Measurements from ENCODE around the gene TIGD3. TPM values are rescaled to one million over a fixed set of nuclear protein-coding genes. Genes with fewer than 3 reads are reported as not detected.

The TIGD3 gene
- total and polyA plus RNA-seq, 2 donors (not counting 3 experiments of a cell fraction or from before 2014, with no cell fraction given): 0.18 to 0.27 TPM

DNA sequence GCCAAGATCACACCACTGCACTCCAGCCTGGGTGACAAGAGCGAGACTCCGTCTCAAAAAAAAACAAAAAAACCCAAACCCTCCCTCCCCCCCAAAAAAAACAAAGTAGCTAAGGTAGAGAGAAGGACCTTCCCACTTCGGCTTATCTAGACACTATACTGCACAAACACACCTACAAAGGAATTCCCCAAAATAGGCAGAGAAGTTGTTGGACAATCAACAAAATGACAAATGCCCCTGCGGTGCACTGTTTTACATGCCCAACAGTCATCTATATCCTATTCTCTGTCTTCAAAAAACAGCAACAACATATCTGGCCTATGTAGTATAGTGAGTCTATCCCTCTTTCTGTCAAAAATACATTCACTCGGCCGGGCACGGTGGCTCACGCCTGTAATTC lies 27.5 kb upstream of the TIGD3 start:
- H3K36me3 ChIP-seq (ENCODE audit: control insufficient read depth in 2 of 2, extremely low read depth in 1 of 2, insufficient read depth in 2 of 2, low read length in 2 of 2): peaks cover 6 to 8% of the 10 kb centered on the region in 2 experiments
- H3K4me2 ChIP-seq (ENCODE audit: insufficient read depth, low read length): no peak overlapping the region
- H3K4me1 ChIP-seq (ENCODE audit: control insufficient read depth, extremely low read depth, insufficient read depth, low read length): peaks cover 9% of the 10 kb centered on the region
- POLR2A ChIA-PET: no interaction called here
- no peak overlapping the region for H2AFZ ChIP-seq (ENCODE audit: low read depth, low read length)
- no peak overlapping the region for H3K4me3 ChIP-seq (replicated peaks in 1 of 3; ENCODE audit: insufficient read depth in 1 of 3, low read depth in 1 of 3, low read length in 3 of 3)
- H3K27ac ChIP-seq (ENCODE audit: insufficient read depth, low read depth, low read length): no peak overlapping the region
- CTCF ChIA-PET: interaction anchor here (1.2 to 11.0 kb wide), 5 partner anchors 10 to 102 kb away, joined by 4 to 473 read pairs (median 8); partner anchors contain the start of gene CDC42EP2
- no peaks in the 10 kb centered on the region for H4K20me1 ChIP-seq (replicated peaks; ENCODE audit: control insufficient read depth, extremely low read depth, insufficient read depth, low read length)
- BruUV-seq (replicated peaks): no TSS peak
- TF ChIP-seq POLR2A (IDR thresholded peaks at IDR 0.05; ENCODE audit: low read depth, low read length): peak; percentile 47
- TF ChIP-seq FOS (IDR thresholded peaks at IDR 0.05; ENCODE audit: borderline replicate concordance, insufficient read depth, low read length): no peak
- TF ChIP-seq GATA2 (IDR thresholded peaks at IDR 0.05; ENCODE audit: insufficient read depth, insufficient read length, low read depth, low read length): no peak
- no peaks in the 10 kb centered on the region for H3K9me1 ChIP-seq (replicated peaks; ENCODE audit: control insufficient read depth, extremely low read depth, insufficient read depth, low read length)
- H3K9ac ChIP-seq (replicated peaks; ENCODE audit: extremely low read depth, insufficient read depth, low read length): no peak overlapping the region
- FAIRE-seq (no peak), DNase-seq (ENCODE audit: low read depth, low spot score) (no peak)
- H3K79me2 ChIP-seq (ENCODE audit: control insufficient read depth, insufficient read depth, low read length): peaks cover 10% of the 10 kb centered on the region
- no peaks in the 10 kb centered on the region for H3K27me3 ChIP-seq (ENCODE audit: control insufficient read depth in 2 of 2, insufficient read depth in 2 of 2, low read length in 2 of 2)
- no peaks in the 10 kb centered on the region for H3K9me3 ChIP-seq (replicated peaks; ENCODE audit: control insufficient read depth, insufficient read depth, low read length)
- intact Hi-C loops (cut with micrococcal nuclease) (no loop called here), dilution Hi-C loops (cut with MboI; ENCODE audit: extremely low pct_ligation_motif_present, low sequenced_read_pairs) (no loop called here)

DNA sequence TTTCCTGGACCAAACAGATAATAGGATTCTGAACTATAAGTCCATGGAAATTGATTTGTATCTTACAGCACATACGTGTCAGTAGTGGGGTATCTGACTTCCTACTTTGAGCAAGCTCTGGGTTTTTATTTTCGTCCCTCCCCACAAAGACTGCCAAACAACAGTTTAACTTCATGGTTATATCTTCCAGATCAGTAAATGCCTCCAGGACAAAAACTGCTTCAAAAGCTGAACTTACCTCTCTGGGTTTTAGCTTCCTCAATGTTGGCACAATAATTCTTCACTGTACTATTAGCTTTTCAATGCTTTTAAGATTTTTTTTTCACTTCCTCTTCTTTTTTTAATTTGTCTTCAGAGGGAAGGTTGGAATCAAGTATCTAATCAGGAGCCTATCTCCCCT lies 25.1 kb upstream of the TIGD3 start:
- intact Hi-C loops (cut with micrococcal nuclease): no loop called here
- Histone ChIP-seq H3K4me2 (ENCODE audit: insufficient read depth, low read length) (peak overlapping the region; percentile 58), H3K9me1 (replicated peaks; ENCODE audit: control insufficient read depth, extremely low read depth, insufficient read depth, low read length) (no peaks in the 10 kb centered on the region), H3K9me3 (replicated peaks; ENCODE audit: control insufficient read depth, insufficient read depth, low read length) (no peaks in the 10 kb centered on the region), H3K36me3 (ENCODE audit: control insufficient read depth in 2 of 2, extremely low read depth in 1 of 2, insufficient read depth in 2 of 2, low read length in 2 of 2) (no peaks in the 10 kb centered on the region), H3K27ac (ENCODE audit: insufficient read depth, low read depth, low read length) (peak overlapping the region; percentile 20), H3K27me3 (ENCODE audit: control insufficient read depth in 2 of 2, insufficient read depth in 2 of 2, low read length in 2 of 2) (no peaks in the 10 kb centered on the region), H3K79me2 (ENCODE audit: control insufficient read depth, insufficient read depth, low read length) (peaks cover 8% of the 10 kb centered on the region), H3K4me3 (replicated peaks in 1 of 3; ENCODE audit: insufficient read depth in 1 of 3, low read depth in 1 of 3, low read length in 3 of 3) (no peak overlapping the region), H3K9ac (replicated peaks; ENCODE audit: extremely low read depth, insufficient read depth, low read length) (peak overlapping the region; percentile 16), H2AFZ (ENCODE audit: low read depth, low read length) (peak overlapping the region; percentile 58), H4K20me1 (replicated peaks; ENCODE audit: control insufficient read depth, extremely low read depth, insufficient read depth, low read length) (no peaks in the 10 kb centered on the region), H3K4me1 (ENCODE audit: control insufficient read depth, extremely low read depth, insufficient read depth, low read length) (peaks cover 9% of the 10 kb centered on the region)
- ChIA-PET CTCF (interaction anchor here (0.8 to 11.0 kb wide), 31 partner anchors 9 to 198 kb away, joined by 3 to 473 read pairs (median 6); partner anchors contain the start of genes CAPN1, CDC42EP2 and POLA2), POLR2A (interaction anchor here (0.9 to 1.7 kb wide), 3 partner anchors 13 to 55 kb away, joined by 4 to 11 read pairs (median 4); partner anchors contain the start of gene CDC42EP2)
- FAIRE-seq (no peak), DNase-seq (ENCODE audit: low read depth, low spot score) (no peak)
- no TSS peak for BruUV-seq (replicated peaks)
- dilution Hi-C loops (cut with MboI; ENCODE audit: extremely low pct_ligation_motif_present, low sequenced_read_pairs): no loop called here
- TF ChIP-seq GATA2 (IDR thresholded peaks at IDR 0.05; ENCODE audit: insufficient read depth, insufficient read length, low read depth, low read length): no peak
- TF ChIP-seq CTCF (IDR thresholded peaks at IDR 0.05; ENCODE audit: extremely low read depth in 1 of 2, insufficient read depth in 1 of 2, low read depth in 1 of 2, low read length in 2 of 2): no peak
- no peak for TF ChIP-seq FOS (IDR thresholded peaks at IDR 0.05; ENCODE audit: borderline replicate concordance, insufficient read depth, low read length)
- no peak for TF ChIP-seq POLR2AphosphoS5 (IDR thresholded peaks at IDR 0.05; ENCODE audit: insufficient read depth, low read depth, low read length)
- TF ChIP-seq POLR2A (IDR thresholded peaks at IDR 0.05; ENCODE audit: low read depth, low read length): no peak
- no peak for TF ChIP-seq MYC (IDR thresholded peaks at IDR 0.05; ENCODE audit: low read depth, low read length)
- TF ChIP-seq EZH2 (IDR thresholded peaks at IDR 0.05; ENCODE audit: borderline replicate concordance, low read depth, low read length, severe bottlenecking): no peak
- TF ChIP-seq JUN (IDR thresholded peaks at IDR 0.05; ENCODE audit: borderline replicate concordance, insufficient read depth, insufficient read length, low read depth): no peak
- TF ChIP-seq, protein P1, sequence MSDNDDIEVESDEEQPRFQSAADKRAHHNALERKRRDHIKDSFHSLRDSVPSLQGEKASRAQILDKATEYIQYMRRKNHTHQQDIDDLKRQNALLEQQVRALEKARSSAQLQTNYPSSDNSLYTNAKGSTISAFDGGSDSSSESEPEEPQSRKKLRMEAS (IDR thresholded peaks at IDR 0.05; ENCODE audit: insufficient read depth, insufficient read length): no peak

Measured in endothelial cell of umbilical vein (primary cell).